Activated CD4-positive, alpha-beta T cell treated with anti-CD3 and anti-CD28 coated beads for 48 hours (primary cell): ENCODE data around the gene ITGB7.
A peak's percentile ranks its signal among the peaks of the same experiment; 100 is the strongest.

ENCODE experiments used
- DNase-seq: peaks from one replicate; pipeline ENCODE4 v3.0.0-alpha.2; 2020

Gene ITGB7, protein sequence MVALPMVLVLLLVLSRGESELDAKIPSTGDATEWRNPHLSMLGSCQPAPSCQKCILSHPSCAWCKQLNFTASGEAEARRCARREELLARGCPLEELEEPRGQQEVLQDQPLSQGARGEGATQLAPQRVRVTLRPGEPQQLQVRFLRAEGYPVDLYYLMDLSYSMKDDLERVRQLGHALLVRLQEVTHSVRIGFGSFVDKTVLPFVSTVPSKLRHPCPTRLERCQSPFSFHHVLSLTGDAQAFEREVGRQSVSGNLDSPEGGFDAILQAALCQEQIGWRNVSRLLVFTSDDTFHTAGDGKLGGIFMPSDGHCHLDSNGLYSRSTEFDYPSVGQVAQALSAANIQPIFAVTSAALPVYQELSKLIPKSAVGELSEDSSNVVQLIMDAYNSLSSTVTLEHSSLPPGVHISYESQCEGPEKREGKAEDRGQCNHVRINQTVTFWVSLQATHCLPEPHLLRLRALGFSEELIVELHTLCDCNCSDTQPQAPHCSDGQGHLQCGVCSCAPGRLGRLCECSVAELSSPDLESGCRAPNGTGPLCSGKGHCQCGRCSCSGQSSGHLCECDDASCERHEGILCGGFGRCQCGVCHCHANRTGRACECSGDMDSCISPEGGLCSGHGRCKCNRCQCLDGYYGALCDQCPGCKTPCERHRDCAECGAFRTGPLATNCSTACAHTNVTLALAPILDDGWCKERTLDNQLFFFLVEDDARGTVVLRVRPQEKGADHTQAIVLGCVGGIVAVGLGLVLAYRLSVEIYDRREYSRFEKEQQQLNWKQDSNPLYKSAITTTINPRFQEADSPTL

DNA sequence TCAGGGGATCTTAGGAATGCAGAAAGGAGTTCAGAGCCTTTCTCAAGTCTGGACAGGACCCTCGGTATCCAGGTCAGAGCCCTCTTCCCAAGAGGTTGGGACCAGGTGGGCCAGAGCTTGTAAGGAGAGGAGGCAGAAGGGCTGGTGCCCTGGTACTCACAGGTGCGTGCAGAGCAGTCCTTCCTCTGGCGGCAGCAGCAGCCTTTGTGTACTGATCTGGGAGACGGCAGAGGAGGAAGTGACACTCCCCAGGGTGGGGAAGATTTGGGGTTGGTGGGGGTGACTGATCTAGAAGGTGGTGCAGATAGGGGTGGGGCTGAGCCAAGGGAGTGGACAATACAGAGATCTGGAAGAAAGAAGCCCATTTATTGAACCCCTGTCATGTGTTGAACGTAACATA, at the start of gene ITGB7:
ITGB7 (minus strand) TSS at position 210 of the 400 bp plus-strand sequence. CDS start 6,808 bp downstream, outside the sequence.
- DNase-seq = peak; percentile 67

DNA sequence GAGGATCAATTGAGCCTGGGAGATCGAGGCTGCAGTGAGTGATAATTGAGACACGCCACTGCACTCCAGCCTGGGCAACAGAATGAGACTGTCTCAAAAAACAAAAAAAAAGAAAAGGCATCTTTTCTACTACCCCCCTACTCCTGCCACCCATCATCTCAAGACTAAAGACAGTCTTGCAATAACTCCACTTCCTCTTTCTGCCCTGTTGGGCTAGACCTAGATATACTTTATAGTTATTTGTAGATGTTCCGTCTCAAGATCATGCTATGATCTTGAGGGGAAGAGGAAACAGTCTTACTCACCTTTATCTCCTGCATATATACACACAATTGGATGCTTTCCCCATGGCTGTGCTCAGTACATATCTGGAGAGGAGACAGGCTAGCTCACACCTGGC, 48.9 kb upstream of the ITGB7 start:
- no peak for DNase-seq

DNA sequence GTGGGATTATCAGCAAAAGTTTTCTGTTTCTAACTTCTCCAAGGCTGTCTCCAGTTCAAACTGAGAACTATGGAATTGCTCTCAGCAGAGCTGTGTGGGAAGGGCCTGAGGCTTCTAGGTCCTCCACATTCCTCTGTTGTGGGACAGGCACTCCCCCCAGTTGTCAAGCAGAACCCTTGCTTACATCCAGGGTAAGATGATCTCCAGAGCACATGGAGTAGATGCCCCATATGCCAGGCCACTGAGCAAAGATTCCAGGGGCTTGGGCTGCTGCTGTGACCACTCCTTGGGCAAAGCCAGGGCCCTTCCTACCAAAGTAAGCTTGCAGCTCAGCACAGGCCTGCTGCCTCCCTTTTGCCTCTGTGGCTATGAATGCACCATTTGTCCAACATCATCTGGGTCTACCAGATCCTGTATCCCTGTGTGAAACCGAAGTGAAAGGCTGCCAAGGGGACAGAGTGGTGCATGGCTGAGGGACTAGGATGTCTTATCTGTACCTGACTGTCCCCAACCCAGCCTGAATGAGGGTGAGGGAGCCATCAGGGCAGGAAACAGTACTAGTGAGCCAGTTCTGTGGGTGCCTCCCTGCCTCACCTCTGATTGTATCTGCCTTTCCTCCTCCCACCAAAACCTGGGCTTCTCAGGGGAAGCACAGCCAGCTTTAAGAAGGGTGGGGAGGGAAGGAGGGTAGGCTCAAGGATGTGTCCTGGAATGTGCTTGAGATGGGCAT, 47.9 kb upstream of the ITGB7 start:
- DNase-seq = no peak

DNA sequence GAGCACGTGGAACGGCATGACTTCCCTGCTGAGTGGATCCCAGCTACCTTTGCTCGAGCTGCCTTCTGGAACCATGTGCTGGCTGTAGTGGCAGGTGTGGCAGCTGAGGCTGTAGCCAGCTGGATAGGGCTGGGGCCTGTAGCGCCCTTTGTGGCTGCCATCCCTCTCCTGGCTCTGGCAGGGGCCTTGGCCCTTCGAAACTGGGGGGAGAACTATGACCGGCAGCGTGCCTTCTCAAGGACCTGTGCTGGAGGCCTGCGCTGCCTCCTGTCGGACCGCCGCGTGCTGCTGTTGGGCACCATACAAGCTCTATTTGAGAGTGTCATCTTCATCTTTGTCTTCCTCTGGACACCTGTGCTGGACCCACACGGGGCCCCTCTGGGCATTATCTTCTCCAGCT, 46.2 kb upstream of the ITGB7 start:
- DNase-seq = no peak

DNA sequence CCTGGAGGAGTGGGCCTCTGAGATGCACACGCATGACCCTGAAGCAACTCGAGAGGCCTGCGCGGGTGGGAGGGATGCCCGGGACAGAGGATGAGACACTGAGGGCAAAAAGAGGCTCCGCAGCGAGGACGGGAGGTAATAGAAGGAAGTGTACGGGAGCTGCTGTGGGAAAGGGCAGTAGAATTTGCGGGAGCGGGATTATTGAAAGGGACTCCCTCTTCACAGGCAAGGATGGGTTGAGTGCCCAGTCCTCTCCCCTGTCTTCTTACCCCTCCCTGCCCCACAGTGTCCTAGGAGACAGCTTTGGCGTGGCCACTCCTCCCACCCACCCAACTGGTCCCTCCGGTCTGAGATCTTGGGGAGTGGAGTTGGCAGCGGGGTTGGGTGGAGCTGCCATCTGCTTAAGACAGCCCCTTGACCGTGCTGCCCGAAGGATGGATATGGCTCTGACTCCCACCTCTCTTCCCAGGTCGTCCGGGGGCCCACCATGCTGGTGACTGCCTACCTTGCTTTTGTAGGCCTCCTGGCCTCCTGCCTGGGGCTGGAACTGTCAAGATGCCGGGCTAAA, 45.4 kb upstream of the ITGB7 start:
- DNase-seq = peak; percentile 33

DNA sequence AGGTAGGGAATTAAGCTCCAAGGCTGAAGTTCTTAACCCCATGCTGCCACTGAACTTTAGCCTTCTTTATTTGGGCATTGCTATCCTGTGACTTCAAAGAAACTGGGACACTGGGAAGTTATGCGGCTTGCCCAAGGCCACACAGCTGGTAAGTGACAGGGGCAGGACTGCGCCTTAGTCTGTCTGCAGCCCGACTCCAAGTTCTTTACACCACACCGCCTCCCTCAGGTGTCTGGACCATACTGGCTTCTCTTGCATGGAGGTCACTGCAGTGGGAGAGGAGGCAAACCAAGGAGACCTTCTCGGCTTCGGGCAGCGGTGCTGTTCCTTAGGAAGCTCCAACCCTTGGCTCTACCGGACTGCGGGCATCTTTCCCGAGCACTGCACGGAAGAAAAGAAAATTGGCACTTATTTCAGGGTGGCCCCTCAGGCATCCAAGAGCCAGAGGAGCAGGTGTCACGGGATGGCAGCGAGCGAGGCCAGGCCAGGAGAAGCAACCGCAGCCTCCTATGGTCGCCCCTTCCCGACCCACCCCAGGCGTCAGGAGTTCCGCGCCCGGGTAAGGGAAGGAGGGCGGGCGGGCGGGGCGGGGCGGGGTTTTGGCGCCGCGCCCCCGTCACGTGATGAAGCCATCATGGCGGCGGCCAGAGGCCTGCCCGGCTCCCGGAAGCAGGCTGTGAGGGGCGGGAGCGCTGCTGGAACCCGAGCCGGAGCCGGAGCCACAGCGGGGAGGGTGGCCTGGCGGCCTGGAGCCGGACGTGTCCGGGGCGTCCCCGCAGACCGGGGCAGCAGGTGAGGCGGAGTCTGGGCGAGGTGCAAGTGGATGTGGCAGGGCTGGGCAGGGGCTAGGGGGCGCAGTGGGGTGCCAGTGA, 44.7 kb upstream of the ITGB7 start:
- peak; percentile 77 for DNase-seq

DNA sequence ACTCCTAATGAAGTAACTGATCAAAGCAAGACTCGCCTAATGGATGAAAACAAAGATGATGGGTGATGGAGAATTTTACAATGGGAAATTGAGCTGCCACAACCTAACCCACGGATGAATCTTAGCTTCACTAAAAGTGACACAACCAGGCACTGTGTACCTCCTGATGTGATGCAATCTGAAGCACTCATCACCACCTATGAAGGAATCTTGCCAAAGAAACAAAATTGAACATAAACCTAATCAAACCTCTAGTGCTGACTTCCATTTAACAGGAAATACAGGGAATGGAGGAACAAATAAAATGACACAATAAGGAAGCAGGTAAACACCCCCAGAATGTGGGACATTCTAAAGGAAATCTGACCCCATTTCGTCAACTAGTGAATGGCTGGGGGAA, 38.2 kb upstream of the ITGB7 start:
- no peak for DNase-seq

DNA sequence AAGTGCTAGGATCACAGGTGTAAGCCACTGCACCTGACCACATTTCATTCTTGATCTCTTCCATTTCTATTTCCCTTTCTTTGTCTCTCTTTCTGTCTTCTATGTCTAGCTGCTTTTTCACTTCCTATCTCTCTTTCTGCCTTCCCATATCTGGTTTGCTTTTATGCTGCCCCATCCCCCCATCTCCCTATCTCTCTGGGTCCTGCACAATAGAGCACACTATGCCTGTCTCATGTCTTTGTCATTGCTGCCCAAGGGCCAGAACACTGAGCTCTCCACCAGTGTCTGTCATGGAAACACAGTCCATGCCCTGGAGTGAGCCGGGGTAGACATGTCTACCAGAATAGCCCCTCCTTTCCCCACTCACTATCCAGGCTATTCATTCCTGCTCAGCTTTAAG, 37.3 kb upstream of the ITGB7 start:
- DNase-seq = no peak

DNA sequence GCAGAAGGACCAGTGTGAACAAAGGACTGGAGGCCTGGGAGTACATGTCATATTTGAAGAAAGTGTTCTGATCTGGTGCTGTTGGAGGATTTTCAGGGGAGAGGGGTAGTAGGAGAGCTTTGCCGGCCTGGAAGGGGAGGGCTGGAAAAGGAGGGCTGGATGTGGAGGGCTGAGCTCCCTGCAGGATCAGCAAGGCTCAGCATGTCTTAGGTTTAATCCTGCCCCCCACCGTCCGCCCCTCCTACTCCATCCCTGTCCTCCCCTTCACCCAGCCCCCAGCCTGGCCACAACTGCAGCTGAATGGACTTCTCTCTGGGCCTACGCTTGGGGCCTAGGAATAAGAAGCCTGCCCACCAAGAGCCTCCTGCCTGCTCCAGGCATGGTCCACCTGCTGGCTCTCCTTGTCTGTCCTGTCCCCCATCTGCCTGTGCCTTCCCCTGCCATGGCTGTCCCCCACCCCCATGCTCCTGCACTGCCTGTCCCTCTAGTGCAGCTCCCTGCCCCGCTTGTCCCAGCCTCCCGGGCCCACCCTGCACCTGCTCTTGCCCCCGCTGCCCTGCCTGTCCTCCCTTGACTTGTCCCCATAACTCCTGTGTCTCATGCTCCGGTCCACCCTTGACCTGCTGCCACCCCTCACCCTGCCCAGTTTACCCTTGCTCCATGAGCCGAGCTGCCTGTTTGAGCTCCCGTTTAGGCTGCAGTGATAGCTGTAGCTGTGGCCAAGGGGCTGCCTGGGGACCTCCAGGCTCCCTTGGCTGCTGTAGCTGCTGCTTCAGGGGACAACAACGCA, 34.8 kb upstream of the ITGB7 start:
- no peak for DNase-seq

DNA sequence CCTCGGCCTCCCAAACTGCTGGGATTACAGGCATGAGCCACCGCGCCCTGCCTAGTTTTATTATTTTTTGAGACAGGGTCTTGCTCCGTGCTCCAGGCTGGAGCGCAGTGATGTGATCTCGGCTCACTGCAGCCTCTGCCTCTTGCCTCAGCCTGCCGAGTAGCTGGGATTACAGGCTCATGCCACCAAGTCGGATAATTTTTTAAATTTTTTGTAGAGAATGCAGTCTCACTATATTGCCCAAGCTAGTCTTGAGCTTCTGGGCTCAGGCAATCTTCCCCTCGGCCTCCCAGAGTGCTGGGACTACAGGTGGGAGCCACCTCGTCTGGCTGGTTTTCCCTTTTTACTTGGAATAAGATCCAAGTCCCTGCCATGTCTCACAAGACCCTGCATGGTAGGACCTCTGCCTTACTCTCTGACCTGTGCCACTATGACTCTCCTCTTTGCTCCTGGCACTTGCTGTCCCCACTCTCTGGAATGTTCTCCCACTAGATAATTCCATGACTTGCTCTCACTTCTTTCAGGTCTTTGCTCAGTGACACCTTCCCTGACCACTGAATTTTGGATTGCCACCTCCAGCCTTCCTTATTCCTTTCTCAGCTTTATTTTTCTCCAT, 32.7 kb upstream of the ITGB7 start:
- DNase-seq = no peak

DNA sequence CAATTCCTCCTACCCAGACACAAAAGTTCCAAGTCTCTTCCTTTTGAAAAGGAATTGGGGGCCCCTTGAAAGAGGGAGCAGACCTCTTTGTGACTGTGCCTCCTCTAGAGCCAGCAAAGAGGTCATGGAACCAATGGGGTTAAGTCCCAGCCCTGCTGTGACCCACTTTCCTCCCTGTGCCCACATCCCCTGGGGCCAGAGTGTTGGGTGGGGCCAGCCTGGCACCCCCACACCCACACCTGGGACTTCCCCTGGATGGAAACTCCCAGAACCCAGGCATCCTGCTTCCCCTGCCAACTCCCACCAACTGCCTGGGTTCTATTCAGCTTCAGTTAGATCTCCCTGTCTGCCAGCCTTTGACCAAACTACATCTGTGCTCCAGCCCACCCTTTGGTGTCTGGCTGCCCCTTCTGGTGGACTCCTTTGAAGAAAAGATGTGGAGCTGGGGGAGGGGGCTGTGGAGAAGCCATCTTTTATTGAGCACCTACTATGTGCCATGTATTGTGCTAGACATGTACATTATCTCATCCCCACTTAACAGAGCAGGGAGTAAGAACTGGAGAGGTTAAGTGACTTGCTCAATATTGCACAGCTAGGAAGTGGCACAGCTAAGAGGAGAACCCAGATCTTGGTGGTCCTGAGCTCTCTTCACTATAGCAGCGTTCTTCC, 29.5 kb upstream of the ITGB7 start:
- DNase-seq = peak; percentile 33

DNA sequence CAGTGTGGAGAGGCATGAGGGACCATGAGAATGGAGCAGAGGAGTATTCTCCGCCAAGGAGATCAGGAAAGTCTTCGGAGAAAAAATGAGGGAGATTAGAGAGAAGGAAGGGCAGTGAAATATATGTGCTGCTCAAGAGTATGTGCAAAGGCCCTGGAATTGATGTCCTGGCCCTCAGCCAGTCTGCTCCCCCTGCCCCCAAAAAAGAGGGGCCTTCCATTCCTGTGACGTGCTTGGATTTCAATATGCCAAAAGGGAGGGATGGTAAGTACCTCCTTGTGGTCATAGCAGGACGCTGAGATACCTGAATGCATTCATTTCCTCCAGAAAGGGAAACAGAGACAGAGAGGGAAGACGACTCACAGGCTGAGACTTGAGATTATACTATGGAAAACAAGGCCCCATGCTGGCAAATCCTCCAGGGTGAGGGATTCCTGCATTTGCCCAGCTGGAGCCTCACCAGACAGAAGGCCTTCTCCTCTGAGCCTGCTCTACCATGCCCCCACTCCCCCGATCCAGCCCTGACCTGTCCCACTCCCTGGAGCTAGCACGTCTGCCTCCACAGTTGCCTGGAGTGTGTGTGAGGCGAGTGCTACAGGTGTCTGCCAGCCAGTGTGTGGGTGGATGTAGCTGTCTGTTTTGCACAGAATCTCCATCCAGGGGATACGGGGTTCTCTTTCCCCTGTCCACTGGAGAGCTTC, 28.8 kb upstream of the ITGB7 start:
- DNase-seq = peak; percentile 49

DNA sequence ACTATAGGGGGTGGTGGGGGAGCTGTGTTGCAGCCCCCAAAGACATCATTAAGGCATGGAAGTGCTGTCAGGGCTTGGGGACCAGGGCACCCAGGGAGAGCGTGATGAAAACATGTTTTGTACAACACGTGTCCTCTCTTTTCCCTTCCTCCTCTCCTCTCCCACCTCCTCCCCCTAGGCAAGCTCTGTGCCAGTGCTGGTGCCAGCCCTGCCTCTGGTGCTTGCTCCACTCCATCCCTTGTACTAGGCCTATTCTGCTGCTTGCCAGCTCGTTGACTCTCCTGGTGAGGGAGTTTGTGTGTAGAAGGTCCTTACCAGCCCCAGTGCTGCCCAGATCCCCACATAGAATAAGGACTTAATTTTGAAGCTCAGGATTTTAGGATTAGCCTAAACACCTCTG, 28.1 kb upstream of the ITGB7 start:
- no peak for DNase-seq

DNA sequence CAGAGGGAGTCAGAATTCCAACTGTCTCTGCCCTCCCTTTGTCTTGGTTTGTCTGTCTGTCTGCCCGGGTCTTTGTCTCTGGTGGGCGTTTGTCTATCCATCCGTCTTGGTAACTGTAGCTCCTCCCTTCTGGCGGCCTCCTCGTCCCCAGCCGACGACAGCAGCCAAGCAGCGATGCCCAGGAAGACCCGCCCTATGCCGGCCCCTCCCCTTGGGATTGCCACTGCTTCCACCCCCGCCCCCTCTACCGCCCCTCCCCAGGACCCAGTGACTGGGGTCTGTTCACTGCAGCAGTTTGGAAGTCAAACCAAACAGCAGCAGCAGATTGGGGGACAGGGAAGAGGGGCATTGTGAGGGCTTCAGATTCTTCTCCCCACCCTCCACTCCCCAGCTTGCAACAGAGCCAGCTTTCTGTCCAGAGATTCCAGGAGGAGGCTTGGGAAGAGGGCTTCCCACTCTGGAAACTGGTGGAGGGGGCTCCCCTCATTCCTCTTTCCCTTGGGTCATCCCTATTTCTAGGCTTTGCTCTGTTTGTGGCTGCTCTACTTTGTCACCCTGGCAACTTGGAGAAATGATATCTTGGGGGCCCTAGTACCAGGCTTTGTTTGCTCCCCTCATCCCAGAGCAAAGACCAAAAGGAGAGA, 27.3 kb upstream of the ITGB7 start:
- DNase-seq = no peak

DNA sequence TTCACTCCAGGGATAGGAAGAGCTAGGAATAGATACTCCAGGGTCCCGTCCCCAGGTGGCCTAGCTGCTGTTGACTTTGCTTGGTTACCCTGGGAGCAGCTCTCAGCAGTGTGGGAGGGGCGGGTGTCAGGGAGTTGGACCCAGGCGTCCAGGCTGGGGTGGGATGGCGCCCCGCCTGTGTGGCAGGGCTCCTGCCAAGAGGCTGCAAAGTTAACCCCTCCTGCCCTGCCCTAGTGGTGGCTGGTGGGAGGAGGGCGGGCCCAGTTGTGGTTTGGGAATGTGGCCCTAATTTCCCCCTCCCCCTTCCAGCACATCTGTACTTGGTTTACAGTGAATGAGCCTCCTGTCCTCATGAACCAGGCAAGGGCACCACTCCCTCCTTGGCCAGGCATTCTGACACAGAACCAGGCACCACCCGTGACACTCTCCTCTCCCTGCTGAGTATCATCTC, 26.6 kb upstream of the ITGB7 start:
- no peak for DNase-seq

DNA sequence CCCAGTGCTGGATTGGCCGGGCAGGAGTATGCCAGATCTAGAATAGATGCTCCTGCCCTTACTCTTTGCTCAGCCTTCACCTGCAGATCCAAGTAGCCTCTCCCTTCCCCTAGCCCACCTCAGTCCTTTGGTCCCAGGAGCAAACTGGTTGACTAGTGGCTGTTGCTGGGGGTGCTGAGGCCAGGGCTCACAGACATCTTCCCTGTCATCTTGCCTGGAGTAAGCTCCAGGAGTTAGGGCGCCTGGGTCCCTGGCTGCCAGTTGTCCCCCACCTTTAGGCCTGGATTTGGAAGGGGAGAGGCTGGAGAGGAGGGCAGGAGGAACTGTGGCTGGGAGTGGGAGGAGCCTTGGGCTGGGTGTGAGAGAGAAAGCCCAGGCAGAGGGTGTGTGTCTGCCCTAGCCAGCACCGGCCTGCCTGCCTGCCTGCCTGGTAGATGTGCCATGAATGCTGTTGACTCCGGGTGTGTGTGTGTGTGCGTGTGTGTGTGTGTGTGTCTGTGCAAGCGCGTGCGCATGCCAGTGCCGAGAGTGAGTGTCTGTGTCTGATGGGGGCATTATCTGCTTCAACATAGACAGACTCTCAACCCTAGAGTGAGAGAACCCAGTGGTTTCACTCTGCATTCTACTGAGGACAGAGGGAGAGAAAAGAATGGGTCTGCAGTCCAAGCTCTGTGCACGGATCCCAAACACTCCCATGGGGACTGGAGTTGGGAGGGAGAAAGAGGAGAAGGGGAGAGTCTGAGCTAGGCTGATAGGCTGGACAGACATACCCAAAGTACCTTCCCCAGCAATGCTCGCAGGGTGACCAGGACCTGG, 25.8 kb upstream of the ITGB7 start:
- peak; percentile 46 for DNase-seq

DNA sequence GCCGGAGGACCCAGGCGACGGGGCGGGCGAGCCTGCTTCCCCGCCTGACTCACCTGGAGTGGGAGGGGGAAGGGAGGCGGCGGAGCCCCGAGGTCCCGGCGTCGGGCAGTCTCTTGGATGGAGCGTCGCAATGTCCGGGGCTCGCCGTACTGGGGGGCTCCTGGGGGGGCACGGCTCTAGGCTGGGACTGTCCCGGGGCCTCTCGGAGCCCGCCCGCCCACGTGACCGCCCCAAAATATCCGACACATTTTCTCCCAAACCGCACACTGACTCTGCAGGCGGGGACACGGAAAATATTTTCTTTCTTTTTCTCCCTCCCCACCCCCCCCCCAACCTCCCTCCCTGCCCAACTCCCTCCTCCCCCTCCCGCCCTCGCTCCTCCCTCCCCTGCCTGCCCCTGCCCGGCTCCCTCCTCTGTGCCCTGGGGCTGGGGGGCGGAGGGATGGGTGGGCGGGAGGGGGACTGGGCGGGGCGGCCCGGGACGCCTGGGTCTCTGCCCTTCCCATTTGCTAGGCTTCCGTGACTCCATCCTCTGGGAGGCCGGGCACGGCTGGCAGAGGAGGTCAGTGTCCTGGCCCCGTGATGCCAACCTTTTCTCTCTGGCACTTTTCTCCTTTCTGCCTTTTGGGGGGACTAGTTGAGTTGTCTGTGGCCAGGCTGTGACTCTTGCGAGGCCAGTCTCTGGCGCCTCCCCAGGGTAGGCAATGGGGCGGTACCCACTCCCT, 25.0 kb upstream of the ITGB7 start, which contains the start of gene RARG:
RARG (minus strand) TSS at position 289 of the 725 bp plus-strand sequence. CDS start 4,664 bp downstream, outside the sequence.
- peak; percentile 75 for DNase-seq

DNA sequence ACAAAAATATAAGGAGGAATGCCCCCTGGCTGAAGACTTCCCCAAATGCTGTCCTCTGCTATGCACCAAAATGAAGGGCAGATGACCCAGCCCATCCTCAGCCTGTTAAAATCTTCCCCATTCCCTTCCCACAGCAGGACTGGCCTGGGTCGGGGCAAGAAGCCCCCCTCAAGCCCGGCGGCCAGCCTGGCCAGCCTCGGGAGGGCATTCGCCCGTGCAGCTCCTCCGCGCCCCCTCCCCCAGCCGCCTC, 24.5 kb upstream of the ITGB7 start:
- no peak for DNase-seq
